GM23248 (cell line): ENCODE data around the gene ZBTB45.

ENCODE experiments used
- EZH2 ChIP-seq: fragments of 200-600 bp; sonication (generic); IDR thresholded peaks from 2 replicates; pipeline ENCODE4 v1.6.1; 2018; ENCODE audit warnings: antibody characterized with exemption, mild to moderate bottlenecking; ENCODE audit not compliant: insufficient read depth, poor library complexity, severe bottlenecking
- EZH2phosphoT487 ChIP-seq: fragments of 200-600 bp; sonication (generic); IDR thresholded peaks from 2 replicates; pipeline ENCODE4 v1.6.1; 2018; ENCODE audit warnings: antibody characterized with exemption, moderate library complexity, mild to moderate bottlenecking, low read depth; ENCODE audit not compliant: insufficient read depth

GRCh38 chr19:58558623-58559274, 39.1 kb upstream of the ZBTB45 start:
- TF ChIP-seq EZH2phosphoT487 (no peak), EZH2 (no peak)
